Neutrophil (primary cell): ENCODE measurements around the gene DNAJB12.
"Not testable (repeated sequence)": the region's sequence is repeated elsewhere in the genome, so short reads cannot be mapped to it uniquely, and the experiment has no call there.

Experiments
- H3K27ac ChIP-seq: fragments of 200-600 bp; sonication (generic); 2 replicates; pipeline ENCODE4 v1.5.1; 2016; ENCODE audit warnings: mild to moderate bottlenecking, moderate library complexity
- H3K27me3 ChIP-seq: fragments of 200-600 bp; sonication (generic); 2 replicates; pipeline ENCODE4 v1.6.0; 2016; ENCODE audit warnings: mild to moderate bottlenecking
- H3K36me3 ChIP-seq: fragments of 200-600 bp; sonication (generic); 2 replicates; pipeline ENCODE4 v1.5.1; 2017
- H3K4me1 ChIP-seq, 2 experiments: fragments of 200-600 bp in 1 of 2; sonication (generic) in 1 of 2; 1 replicate in 1 of 2; 2 replicates in 1 of 2; pipeline versions ENCODE4 v1.5.1 to v1.6.1; 2013 to 2016; ENCODE audit warnings: low read depth in 1 of 2, low read length in 1 of 2, mild to moderate bottlenecking in 1 of 2, moderate library complexity in 1 of 2; ENCODE audit not compliant: control insufficient read depth in 1 of 2, insufficient read depth in 1 of 2
- H3K4me3 ChIP-seq, 2 experiments: fragments of 200-600 bp in 1 of 2; sonication (generic) in 1 of 2; 1 replicate in 1 of 2; 2 replicates in 1 of 2; pipeline ENCODE4 v1.5.1; 2013 to 2016; ENCODE audit warnings: low read depth in 1 of 2, low read length in 1 of 2, mild to moderate bottlenecking in 1 of 2, moderate library complexity in 1 of 2
- H3K9me3 ChIP-seq: fragments of 200-600 bp; sonication (generic); 2 replicates; pipeline ENCODE4 v1.5.1; 2016
- CTCF ChIP-seq: fragments of 200-600 bp; sonication (generic); IDR thresholded peaks from 2 replicates; pipeline ENCODE4 v1.5.1; 2016; ENCODE audit warnings: antibody characterized with exemption

Gene DNAJB12

GRCh38 chr10:72310636-72311035 is 44.1 kb downstream of the DNAJB12 start:
- no peaks in the 10 kb centered on the region for H3K36me3 ChIP-seq
- peak overlapping the region; percentile 20 for H3K27ac ChIP-seq
- peaks cover 37 to 45% of the 10 kb centered on the region in 2 experiments for H3K4me1 ChIP-seq
- no peak for TF ChIP-seq CTCF
- no peak overlapping the region for H3K4me3 ChIP-seq
- H3K27me3 ChIP-seq, result no peaks in the 10 kb centered on the region
- no peaks in the 10 kb centered on the region for H3K9me3 ChIP-seq

GRCh38 chr10:72310241-72310633 is 44.5 kb downstream of the DNAJB12 start:
- H3K27me3 ChIP-seq, result no peaks in the 10 kb centered on the region
- peaks cover 33 to 41% of the 10 kb centered on the region in 2 experiments for H3K4me1 ChIP-seq
- H3K27ac ChIP-seq, result peak overlapping the region; percentile 20
- no peak for TF ChIP-seq CTCF
- H3K36me3 ChIP-seq, result no peaks in the 10 kb centered on the region
- no peaks in the 10 kb centered on the region for H3K9me3 ChIP-seq
- no peak overlapping the region for H3K4me3 ChIP-seq

GRCh38 chr10:72309290-72310240 is 45.2 kb downstream of the DNAJB12 start:
- H3K4me3 ChIP-seq, result no peak overlapping the region
- no peaks in the 10 kb centered on the region for H3K9me3 ChIP-seq
- H3K36me3 ChIP-seq, result no peaks in the 10 kb centered on the region
- no peak overlapping the region for H3K27ac ChIP-seq
- H3K27me3 ChIP-seq, result no peaks in the 10 kb centered on the region
- peaks cover 27 to 34% of the 10 kb centered on the region in 2 experiments for H3K4me1 ChIP-seq
- no peak for TF ChIP-seq CTCF

GRCh38 chr10:72308320-72308987 is 46.3 kb downstream of the DNAJB12 start:
- Histone ChIP-seq H3K4me1 (peaks cover 27 to 29% of the 10 kb centered on the region in 2 experiments), H3K4me3 (no peak overlapping the region), H3K9me3 (no peaks in the 10 kb centered on the region), H3K36me3 (no peaks in the 10 kb centered on the region), H3K27ac (peak overlapping the region; percentile 21), H3K27me3 (no peaks in the 10 kb centered on the region)
- TF ChIP-seq CTCF, result no peak

- not testable (repeated sequence) for H3K4me3 ChIP-seq, H3K27me3 ChIP-seq, H3K9me3 ChIP-seq, H3K36me3 ChIP-seq, H3K27ac ChIP-seq
- H3K4me1 ChIP-seq, result peaks cover 27 to 29% of the 10 kb centered on the region in 2 experiments
These were observed 47.0 kb downstream of the DNAJB12 start for GRCh38 chr10:72307711-72308110.
